ENCODE data around the gene GGT6. TPM values are rescaled to one million over a fixed set of nuclear protein-coding genes. Genes with fewer than 3 reads are reported as not detected.

GGT6 gene
- total RNA-seq, 1 experiment from 2014 or later = not detected

DNA sequence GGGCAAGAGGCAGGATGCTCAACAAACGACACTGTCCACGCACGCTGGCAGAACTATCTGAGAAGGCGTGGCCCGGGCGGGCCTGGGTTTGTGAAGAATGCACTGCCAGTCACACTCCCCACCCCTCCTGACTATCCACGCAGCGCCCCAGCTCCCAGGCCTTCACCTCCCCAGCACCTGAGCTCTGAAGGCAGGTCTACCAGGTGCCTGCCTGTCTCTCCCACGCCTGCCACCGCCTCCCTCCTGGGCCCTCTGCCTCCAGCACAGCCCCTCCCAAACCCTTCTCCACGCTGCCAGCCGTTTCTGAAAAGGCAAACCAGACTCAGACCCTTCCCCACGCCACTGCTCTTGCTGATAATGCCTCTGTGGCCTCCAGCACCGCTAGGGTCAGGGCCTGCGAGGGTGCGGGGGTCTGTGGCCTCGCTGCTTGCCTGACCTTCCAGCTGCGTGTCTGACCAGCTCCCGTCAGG, 16.8 kb downstream of the GGT6 start:
- no peaks in the 10 kb centered on the region for H3K9me3 ChIP-seq (ENCODE audit: low read depth, low read length, poor library complexity, severe bottlenecking)
- POLR2A ChIA-PET (ENCODE audit: low non-redundant PET) = no interaction called here
- H3K27ac ChIP-seq (ENCODE audit: low read depth, low read length, poor library complexity, severe bottlenecking) = no peak overlapping the region
- no peaks in the 10 kb centered on the region for H3K4me1 ChIP-seq (ENCODE audit: insufficient read depth, low read length, poor library complexity, severe bottlenecking)
- intact Hi-C loops (cut with micrococcal nuclease; ENCODE audit: unreplicated experiment) = no loop called here
- no TSS peak for BruUV-seq (replicated peaks)
- no peaks in the 10 kb centered on the region for H3K27me3 ChIP-seq (replicated peaks; ENCODE audit: insufficient read depth, low read depth, low read length, poor library complexity)
- H3K36me3 ChIP-seq (ENCODE audit: insufficient read depth, low read length, poor library complexity, severe bottlenecking) = peaks cover 75% of the 10 kb centered on the region
- TF ChIP-seq, protein P1, sequence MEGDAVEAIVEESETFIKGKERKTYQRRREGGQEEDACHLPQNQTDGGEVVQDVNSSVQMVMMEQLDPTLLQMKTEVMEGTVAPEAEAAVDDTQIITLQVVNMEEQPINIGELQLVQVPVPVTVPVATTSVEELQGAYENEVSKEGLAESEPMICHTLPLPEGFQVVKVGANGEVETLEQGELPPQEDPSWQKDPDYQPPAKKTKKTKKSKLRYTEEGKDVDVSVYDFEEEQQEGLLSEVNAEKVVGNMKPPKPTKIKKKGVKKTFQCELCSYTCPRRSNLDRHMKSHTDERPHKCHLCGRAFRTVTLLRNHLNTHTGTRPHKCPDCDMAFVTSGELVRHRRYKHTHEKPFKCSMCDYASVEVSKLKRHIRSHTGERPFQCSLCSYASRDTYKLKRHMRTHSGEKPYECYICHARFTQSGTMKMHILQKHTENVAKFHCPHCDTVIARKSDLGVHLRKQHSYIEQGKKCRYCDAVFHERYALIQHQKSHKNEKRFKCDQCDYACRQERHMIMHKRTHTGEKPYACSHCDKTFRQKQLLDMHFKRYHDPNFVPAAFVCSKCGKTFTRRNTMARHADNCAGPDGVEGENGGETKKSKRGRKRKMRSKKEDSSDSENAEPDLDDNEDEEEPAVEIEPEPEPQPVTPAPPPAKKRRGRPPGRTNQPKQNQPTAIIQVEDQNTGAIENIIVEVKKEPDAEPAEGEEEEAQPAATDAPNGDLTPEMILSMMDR (conservative IDR thresholded peaks at IDR 0.05; ENCODE audit: low read depth, low read length) = no peak
- no peak for TF ChIP-seq EZH2 (IDR thresholded peaks at IDR 0.05; ENCODE audit: borderline replicate concordance, low read depth, low read length, poor library complexity, severe bottlenecking)
- no peak for DNase-seq (ENCODE audit: low spot score)
- H3K4me3 ChIP-seq (ENCODE audit: low read depth, low read length, poor library complexity, severe bottlenecking) = no peak overlapping the region
- CTCF ChIA-PET = no interaction called here

DNA sequence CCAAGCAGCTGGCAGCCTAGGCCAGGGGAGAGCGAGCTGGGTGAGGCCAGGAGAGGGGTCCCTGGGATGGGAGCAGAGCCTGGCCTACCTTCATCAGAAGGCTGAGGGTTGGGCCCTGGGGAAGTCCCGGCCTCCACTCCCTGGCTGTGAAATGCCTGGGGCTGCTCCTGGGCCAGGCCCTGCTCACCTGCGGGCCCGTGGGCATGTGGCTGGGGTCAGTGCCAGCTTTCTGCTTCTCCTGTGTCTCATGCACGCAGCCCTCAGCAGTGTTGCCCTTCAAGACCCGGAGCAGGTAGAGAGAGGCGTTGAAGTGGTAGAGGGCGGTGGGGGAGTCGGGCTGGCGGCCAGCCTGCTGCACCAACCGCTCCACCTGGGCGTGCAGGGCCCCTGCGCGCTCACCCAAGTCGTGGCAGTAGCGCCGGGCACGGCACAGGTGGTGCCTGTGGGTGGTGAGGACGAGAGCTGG, 17.6 kb downstream of the GGT6 start:
- Histone ChIP-seq H3K9me3 (ENCODE audit: low read depth, low read length, poor library complexity, severe bottlenecking) (no peaks in the 10 kb centered on the region), H3K4me1 (ENCODE audit: insufficient read depth, low read length, poor library complexity, severe bottlenecking) (no peaks in the 10 kb centered on the region), H3K36me3 (ENCODE audit: insufficient read depth, low read length, poor library complexity, severe bottlenecking) (peaks cover 74% of the 10 kb centered on the region), H3K27me3 (replicated peaks; ENCODE audit: insufficient read depth, low read depth, low read length, poor library complexity) (no peaks in the 10 kb centered on the region), H3K4me3 (ENCODE audit: low read depth, low read length, poor library complexity, severe bottlenecking) (no peak overlapping the region), H3K27ac (ENCODE audit: low read depth, low read length, poor library complexity, severe bottlenecking) (no peak overlapping the region)
- BruUV-seq (replicated peaks) = no TSS peak
- ChIA-PET POLR2A (ENCODE audit: low non-redundant PET) (no interaction called here), CTCF (no interaction called here)
- DNase-seq (ENCODE audit: low spot score) = no peak
- TF ChIP-seq, protein P1 (conservative IDR thresholded peaks at IDR 0.05; ENCODE audit: low read depth, low read length) = no peak
- TF ChIP-seq EZH2 (IDR thresholded peaks at IDR 0.05; ENCODE audit: borderline replicate concordance, low read depth, low read length, poor library complexity, severe bottlenecking) = no peak
- intact Hi-C loops (cut with micrococcal nuclease; ENCODE audit: unreplicated experiment) = no loop called here

DNA sequence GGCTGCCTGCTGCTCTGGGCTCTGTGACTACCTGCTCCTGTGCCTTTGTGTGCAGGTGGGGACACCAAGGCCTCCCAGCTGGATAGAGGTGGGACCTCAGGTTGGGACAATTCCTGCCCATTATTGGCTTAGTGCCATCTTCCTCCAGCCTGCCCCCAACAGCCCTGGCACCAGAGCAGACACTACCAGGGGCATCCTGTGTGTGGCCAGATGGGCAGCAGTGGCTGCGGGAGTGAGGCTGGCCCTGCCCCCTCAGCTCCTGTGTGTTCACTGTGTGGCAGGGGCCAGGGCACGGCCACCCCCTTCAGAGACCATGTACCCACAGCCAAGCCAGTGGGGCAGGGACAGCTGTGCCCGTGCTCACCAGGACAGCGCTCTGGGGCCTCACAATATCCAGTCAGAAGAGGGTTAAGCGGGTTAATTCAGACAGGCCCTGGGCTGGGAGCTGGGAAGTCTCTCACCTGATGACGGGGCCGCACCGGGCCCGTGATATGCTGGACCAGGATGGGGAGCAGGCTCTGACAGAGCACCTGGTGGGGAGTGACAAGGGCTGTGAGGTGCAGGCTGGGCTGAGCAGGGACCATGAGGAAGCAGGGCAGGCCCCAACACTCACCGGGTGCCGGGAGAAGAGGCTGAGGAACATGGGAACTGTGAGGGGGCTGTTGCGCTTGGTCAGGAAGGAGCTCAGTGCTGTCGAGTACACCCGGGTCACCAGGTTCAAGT, 18.2 kb downstream of the GGT6 start:
- ChIA-PET POLR2A (ENCODE audit: low non-redundant PET) (no interaction called here), CTCF (no interaction called here)
- Histone ChIP-seq H3K4me1 (ENCODE audit: insufficient read depth, low read length, poor library complexity, severe bottlenecking) (no peaks in the 10 kb centered on the region), H3K27me3 (replicated peaks; ENCODE audit: insufficient read depth, low read depth, low read length, poor library complexity) (no peaks in the 10 kb centered on the region), H3K4me3 (ENCODE audit: low read depth, low read length, poor library complexity, severe bottlenecking) (no peak overlapping the region), H3K27ac (ENCODE audit: low read depth, low read length, poor library complexity, severe bottlenecking) (no peak overlapping the region), H3K9me3 (ENCODE audit: low read depth, low read length, poor library complexity, severe bottlenecking) (no peaks in the 10 kb centered on the region), H3K36me3 (ENCODE audit: insufficient read depth, low read length, poor library complexity, severe bottlenecking) (peaks cover 70% of the 10 kb centered on the region)
- BruUV-seq (replicated peaks) = no TSS peak
- intact Hi-C loops (cut with micrococcal nuclease; ENCODE audit: unreplicated experiment) = no loop called here
- TF ChIP-seq EZH2 (IDR thresholded peaks at IDR 0.05; ENCODE audit: borderline replicate concordance, low read depth, low read length, poor library complexity, severe bottlenecking) = no peak
- TF ChIP-seq, protein P1 (conservative IDR thresholded peaks at IDR 0.05; ENCODE audit: low read depth, low read length) = no peak
- no peak for DNase-seq (ENCODE audit: low spot score)

Data from A673 (cell line).